HG03442 (cell line): ENCODE results near the gene NEK1.
"Not testable (repeated sequence)": the region's sequence is repeated elsewhere in the genome, so short reads cannot be mapped to it uniquely, and the experiment has no call there.

ENCODE experiments used
- ATAC-seq: cut with Tn5 transposase; IDR thresholded peaks from one replicate; pipeline ENCODE4 v1.9.1; 2021; ENCODE audit warnings: mild to moderate bottlenecking, moderate library complexity; ENCODE audit not compliant: unreplicated experiment

Gene NEK1

GRCh38 chr4:169626331-169627282 is 14.2 kb upstream of the NEK1 start:
- ATAC-seq = no peak

- no peak for ATAC-seq
These were observed 13.5 kb upstream of the NEK1 start for GRCh38 chr4:169625886-169626285.

GRCh38 chr4:169624012-169624411 is 11.6 kb upstream of the NEK1 start:
- not testable (repeated sequence) for ATAC-seq

- ATAC-seq = no peak
These were observed 10.2 kb upstream of the NEK1 start for GRCh38 chr4:169622566-169622965.

- no peak for ATAC-seq
These were observed 9.5 kb upstream of the NEK1 start for GRCh38 chr4:169621731-169622492.

DNA sequence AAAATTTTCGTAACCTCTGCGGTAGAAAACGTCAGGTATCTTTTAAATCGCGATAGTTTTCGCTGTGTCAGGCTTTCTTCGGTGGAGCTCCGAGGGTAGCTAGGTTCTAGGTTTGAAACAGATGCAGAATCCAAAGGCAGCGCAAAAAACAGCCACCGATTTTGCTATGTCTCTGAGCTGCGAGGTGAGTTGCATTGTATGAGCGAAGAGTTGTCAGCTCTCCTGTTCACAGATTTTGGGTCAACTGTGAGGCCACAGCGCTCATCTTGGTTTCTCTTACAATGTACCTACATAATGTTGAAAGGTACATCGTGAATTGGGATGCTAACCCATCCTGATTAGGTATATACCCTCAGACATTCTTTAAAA is 8.5 kb upstream of the NEK1 start:
- ATAC-seq = no peak

DNA sequence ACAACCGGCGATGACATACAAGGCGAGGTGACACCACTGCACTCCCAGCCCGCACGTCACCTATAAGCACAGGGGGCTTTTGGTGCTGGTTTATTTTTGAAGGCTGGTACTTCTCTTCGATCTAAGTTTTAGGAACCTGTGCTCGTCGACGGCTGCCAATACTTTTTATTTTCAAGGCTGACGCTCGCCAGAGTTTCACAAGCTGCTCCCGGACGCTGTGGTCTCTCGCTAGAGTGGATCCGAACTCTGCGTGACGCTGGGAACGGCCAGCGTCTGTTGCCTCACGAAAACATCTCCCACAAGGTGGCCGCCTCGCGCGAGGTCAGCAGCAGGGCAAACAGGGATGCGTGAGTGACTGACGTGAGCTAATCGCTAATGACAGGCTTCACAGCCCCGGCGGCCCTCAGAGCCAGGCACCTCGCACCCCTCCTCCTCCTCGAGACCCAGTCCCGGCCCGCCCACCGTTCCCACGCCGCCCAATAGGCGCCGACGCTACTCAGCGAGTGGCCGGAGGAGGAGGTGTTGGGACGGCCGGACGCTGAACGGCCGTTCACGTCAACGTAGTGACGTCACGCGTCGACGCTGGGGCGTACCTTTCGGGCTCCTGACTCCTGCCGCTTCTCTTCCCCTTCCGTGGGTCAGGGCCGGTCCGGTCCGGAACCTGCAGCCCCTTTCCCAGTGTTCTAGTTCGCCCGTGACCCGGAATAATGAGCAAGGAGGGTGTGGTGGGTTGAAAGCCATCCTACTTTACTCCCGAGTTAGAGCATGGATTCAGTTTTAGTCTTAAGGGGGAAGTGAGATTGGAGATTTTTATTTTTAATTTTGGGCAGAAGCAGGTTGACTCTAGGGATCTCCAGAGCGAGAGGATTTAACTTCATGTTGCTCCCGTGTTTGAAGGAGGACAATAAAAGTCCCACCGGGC is 7.8 kb upstream of the NEK1 start, which contains the start of gene CLCN3:
Gene CLCN3 (plus strand): TSS at position 621 of the 922 bp plus-strand sequence. CDS start 15,351 bp downstream, outside the sequence.
- peak; percentile 90 for ATAC-seq

DNA sequence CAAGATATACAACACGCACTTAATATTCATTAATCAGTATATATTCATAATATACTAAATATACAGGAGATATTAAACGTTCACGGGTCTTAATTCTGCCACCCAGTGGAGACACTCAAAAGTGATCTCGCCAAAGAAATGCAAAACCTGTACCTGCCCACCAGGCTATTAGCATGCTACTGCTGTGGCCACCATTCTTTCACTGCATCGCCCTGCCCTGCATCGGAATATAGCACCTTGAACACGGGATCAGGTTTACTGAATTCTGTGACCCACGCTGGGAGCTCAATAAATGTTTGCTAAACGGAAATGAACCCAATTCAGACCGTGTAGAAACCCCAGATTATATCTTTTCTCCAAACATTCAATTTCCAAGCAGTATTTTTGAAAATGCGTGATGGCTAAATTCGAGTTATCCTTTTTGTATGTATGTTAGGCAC is 7.2 kb upstream of the NEK1 start:
- peak; percentile 39 for ATAC-seq

GRCh38 chr4:169618986-169619385 is 6.6 kb upstream of the NEK1 start:
- no peak for ATAC-seq

- no peak for ATAC-seq
These were observed 5.9 kb upstream of the NEK1 start for GRCh38 chr4:169618286-169618685.

DNA sequence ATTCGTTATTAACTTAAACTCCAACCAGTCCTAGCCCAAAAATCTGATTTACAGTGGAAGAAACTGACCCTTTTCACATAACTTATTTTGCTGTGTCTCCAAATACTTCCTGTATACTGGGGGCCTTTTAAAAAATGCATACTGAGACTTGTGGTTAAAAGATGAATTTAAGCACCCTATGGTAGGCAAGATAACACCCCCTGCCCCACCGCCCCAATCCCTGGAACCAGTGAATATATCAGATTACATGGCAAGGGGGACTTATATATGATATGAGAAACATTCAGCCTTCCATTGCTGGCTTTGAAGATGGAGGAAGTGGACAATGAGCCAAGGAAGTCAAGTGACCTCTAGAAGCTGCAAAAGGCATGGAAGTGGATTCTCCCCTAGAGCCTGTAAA is 4.9 kb upstream of the NEK1 start:
- no peak for ATAC-seq

GRCh38 chr4:169616846-169617245 is 4.5 kb upstream of the NEK1 start:
- no peak for ATAC-seq

GRCh38 chr4:169615467-169616106 is 3.2 kb upstream of the NEK1 start:
- no peak for ATAC-seq

DNA sequence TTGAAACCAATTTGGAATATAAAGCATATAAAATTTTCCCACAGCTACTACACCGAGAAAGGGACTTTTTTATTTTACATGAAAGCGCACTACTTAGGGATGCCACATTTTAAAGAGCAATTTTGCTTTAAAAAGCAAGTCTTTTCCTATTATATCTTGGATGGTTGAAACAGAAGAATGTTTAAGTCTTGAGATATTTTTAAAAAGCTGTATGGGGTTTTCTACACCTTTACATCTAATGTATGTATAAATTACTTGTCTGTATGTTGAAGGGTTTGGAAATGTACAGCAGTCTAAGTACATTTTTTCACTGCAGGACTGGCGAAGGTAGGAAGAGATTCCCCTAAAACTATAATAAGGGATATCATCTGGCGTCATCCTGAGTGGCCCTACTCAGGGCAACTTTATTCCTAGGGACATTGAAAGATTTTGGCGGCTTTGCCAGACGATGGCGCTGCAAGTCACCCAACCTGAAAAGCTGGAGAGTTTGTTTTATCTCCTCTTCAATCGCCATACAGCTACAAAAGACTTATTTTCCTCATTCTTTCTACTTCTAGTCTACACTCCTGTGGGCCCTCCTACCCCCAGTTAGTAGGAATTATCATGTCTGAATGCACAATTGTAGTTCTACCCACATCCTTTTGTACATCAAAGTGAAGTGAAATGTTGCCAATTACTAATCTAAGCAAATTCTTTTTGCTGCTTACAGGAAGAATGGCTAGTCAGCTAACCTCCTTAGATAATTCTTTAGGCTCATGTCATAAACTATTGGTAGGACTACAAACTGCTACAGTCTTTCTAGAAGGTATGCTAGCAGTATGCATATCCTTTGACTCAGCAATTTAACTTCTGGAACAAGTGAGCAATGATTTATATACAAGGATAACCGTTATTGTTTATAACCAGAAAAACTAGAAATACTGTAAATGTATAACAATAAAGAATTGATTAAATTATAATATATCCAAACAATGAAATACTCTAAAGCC is 782 bp upstream of the NEK1 start:
- ATAC-seq = peak; percentile 32

GRCh38 chr4:169611157-169611556 is 1.2 kb downstream of the NEK1 start:
- ATAC-seq = no peak

- ATAC-seq = no peak
These were observed 7.5 kb downstream of the NEK1 start for GRCh38 chr4:169604903-169605331.

GRCh38 chr4:169604131-169604900 is 8.1 kb downstream of the NEK1 start:
- peak; percentile 87 for ATAC-seq

DNA sequence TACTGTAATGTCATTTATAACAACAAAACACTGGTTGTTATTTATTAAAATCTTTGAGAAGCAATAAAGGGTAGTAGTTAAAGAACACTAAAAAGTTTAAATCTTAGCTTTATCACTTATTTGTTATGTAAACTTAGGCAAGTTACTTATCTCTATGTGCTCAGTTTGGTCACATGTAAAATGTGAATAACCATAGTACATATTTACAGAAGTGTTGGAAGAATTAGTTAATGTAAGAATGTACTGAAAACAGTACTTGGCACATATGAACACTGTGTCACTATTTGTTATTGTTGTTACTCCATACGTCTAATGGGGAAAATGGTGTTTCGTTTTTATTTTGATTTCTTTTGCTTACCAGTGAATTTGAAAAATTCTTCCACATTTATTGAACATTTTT is 9.1 kb downstream of the NEK1 start:
- no peak for ATAC-seq
